Measurements from ENCODE around the gene THAP4.

Gene THAP4

DNA sequence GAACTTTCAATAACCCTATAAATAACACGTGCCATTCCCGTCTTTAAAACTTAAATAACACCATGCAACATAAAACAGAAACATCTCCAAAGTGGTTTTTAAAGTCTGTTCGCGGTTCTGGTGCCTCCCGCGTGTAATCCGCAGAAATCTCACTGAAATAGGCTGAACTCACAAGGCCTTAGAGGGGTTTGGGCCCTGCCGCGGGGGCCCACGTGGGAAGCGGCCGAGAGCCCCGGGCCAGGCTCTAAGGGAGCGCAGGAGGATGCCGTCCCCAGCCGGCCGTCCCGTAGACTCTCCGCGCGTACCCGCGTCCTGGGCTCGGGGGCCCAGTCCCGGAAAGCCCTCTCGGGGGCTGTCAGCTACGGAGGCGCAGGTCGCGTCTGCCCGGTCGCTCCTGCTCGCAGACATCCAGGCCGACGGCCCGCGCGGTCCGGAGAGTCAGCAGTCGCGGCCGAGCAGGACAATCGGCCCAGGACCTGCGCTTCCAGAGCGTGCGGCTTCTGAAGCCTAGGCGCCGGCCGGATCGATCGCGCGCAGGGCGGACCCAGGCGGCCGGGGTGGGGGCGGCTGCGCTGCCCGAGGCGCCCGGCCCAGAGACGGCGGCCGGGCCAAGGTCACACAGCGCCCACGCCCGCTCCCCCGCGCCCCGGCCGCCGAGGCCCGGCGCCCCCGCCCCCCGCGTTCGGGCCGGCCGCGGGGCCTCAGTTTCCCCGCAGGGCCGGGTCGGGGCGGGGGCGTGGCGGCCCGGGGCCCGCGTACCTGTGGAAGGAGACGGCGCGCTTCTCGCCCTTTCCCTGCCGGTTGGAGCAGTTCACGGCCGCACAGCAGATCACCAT, 558 bp downstream of the THAP4 start:
- DNase-seq = peak; percentile 5 to 48

DNA sequence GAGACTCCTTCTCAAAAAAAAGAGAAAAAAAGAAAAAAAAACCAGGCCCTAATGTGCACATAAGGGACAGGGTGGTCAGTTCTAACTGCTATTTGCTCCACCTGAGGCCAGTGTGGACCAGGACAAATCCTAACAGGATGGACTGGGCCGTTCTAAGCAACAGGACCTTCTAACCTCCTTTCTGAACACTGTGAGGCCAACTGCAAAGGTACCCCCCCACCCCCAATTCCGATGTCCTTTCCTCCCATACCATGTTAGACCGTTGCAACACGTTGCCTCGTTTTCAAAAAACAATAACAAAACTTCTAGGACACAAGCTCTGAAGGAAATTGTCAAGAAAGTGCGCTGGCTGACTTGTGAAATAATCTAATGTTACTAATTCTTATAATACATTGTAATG, 1.2 kb downstream of the THAP4 start:
- no peak for DNase-seq

DNA sequence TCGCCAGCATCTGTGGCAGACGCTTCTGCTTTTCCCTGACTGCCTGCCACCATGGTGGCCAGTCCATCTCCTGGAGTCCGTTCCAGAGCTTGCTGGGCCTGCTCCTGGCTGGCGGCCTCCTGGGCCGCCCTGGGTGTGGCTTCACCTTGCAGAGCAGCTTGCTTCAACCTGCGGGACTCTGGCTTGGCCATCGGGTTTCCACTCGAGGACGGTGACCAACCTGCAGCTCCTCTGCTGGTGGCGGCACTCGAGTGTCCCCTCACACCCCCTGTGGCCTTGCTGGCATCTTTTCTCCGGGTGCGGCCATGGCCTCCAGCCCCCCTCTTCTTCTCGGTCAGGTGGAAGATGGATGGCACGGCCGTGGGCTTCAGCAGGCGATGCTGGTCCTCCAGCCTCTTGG, 3.4 kb downstream of the THAP4 start:
- no peak for DNase-seq

DNA sequence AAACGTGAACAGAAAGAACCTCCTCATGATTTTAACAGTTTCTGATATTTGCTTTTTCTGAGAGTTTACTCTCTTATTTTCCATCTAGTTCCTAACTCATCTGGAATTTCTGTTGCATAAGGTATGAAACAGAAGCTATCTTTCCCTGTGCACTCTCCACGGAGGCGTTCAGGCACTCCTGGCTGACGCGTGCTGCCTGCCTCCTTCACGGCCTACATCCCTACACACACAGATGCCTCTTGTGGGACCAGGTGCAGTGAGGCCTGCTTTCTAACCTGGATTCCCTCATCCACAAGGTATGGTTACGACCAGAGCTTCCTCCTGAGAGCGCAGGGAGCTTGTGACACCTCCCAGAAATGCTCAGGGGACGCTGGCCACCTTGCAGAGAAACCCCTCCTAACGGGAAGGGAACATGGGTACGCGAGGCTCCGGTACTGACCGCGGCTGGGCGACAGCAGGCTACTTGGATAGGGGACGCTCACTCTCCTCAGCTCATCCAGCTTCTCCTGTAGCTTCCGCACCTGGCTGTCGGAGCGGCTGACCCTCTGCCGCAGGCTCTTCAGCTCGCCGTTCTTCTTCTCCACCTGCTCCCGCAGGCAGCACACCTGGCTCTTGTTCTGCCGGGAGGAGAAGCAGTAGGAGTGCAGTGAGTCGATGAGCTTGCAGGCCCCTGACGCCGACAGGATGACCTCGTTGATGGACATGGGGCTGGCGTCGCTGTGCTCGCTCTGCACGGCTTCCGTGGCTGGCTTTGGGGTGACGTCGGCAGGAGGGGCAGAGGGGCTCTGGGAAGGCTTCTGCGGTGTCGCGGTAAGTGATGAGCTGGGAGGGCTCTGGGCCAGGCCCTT, 4.3 kb downstream of the THAP4 start:
- no peak for DNase-seq

DNA sequence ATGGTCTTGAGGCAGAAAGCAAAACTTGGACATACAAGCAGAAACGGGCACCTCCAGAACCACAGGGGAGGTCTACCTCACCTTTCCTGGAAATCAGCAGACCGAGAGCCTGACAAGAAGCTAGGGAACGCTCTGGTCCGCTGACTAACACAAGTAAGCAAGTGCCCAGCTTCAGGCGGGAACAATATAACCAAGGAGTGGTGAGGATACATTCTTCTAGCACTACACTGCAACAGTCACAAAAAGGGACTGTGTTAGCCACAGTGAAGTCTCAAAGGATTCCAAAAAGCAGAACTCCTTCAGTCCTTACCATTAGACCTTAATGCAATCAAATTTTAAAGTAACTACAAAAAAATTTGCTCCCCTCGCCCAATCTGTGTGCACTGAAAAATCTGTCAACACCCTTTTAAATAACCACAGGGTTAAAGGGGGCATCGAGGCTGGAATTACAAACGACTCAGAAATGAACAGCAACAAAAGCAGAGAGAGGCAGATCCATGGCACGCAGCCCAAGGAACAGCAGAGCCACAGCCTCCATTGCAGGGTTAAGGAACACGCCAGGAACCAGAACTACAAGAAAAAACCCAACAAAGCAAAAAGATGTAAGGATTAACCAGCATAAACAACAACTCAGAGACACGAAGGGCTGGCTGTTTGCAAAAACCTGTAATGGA, 7.1 kb downstream of the THAP4 start:
- DNase-seq = no peak

DNA sequence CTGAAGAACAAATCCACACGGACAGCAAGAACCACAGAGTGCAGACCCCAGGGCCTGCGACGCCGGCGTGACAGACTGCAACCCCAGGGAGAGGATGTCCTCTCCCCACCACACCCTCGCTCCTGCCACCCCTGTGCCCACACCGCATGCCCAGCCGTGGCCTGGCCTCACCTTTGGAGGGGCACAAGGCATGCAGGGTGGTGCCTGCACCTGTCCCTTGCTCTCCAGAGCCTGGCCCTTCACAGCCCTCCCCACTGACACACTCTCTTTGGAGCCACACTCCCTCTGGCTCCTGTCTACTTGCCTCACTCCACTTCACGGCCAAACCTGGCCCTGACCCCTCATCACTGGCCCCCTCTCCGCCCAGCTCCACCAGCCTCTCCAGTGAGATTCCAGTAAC, 9.3 kb downstream of the THAP4 start:
- no peak for DNase-seq

DNA sequence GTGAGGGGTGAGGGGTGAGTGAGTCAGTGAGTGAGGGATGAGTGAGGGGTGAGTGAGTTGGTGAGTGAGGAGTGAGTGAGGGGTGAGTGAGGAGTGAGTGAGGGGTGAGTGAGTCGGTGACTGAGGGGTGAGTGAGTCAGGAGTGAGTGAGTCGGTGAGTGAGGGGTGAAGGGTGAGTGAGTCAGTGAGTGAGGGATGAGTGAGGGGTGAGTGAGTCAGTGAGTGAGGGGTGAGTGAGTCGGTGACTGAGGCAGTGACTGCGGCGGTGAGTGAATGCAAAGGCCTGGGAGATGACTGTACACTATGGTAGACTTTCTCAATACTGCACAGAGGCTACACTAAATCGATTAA, 16.6 kb downstream of the THAP4 start:
- DNase-seq = no peak

DNA sequence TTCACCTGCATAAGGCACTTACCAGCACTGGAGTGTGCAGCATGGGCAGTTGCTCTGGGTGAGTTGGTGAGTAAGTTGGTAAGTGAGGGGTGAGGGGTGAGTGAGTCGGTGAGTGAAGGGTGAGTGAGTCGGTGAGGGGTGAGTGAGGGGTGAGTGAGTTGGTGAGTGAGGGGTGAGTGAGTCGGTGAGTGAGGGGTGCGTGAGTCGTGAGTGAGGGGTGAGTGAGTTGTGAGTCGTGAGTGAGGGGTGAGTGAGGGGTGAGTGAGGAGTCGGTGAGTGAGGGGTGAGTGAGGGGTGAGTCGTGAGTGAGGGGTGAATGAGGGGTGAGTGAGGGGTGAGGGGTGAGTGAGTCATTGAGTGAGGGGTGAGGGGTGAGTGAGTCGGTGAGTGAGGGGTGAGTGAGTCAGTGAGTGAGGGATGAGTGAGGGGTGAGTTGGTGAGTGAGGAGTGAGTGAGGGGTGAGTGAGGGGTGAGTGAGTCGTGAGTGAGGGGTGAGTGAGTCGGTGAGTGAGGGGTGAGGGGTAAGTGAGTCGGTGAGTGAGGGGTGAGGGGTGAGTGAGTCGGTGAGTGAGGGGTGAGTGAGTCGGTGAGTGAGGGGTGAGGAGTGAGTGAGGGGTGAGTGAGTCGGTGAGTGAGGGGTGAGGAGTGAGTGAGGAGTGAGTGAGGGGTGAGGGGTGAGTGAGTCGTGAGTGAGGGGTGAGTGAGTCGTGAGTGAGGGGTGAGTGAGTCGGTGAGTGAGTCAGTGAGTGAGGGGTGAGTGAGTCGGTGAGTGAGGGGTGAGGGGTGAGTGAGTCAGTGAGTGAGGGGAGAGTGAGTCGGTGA, 17.1 kb downstream of the THAP4 start:
- DNase-seq = no peak

DNA sequence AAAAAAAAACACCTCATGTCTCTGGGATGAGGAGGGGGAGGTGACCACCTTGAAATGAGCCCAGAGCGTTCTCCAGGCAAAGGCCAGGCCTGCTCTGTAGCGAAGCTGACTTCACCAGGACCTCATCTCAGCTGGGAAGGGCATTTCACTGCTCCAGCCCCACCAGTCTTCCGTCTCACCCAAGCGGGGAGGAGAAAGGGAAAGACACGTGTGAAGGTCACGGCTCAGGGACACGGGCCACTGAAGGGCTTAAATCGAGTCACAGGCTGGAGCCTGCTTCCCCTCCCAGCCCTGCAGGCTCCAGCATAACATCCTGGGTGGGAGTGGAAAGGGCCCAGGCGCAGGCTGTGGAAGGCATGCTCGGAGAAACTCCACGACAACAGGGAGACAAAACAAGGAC, 18.1 kb downstream of the THAP4 start:
- DNase-seq = no peak

DNA sequence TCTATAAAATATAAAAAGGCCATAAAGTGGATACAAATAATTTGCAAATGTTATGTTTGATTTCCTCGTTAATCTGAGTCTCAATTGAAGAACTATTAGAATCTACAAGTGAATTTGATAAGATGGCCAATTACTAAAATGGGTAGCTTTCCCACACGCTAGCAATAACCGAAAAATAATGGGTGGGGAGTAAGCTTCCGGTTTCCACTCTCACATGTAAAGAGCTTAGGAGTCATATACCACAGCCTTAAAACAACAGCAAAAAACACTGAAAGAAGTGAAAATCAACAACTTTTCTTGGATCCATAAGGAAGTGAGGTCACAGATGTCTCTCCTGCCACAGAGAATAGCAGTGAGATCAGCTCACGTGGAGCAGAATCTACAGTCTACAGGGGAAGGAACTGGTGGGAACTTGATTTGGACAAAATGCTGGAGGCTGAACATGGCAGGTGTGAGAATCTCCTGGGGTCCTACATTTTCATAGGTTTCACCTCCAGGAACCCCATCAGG, 18.6 kb downstream of the THAP4 start:
- DNase-seq = no peak

DNA sequence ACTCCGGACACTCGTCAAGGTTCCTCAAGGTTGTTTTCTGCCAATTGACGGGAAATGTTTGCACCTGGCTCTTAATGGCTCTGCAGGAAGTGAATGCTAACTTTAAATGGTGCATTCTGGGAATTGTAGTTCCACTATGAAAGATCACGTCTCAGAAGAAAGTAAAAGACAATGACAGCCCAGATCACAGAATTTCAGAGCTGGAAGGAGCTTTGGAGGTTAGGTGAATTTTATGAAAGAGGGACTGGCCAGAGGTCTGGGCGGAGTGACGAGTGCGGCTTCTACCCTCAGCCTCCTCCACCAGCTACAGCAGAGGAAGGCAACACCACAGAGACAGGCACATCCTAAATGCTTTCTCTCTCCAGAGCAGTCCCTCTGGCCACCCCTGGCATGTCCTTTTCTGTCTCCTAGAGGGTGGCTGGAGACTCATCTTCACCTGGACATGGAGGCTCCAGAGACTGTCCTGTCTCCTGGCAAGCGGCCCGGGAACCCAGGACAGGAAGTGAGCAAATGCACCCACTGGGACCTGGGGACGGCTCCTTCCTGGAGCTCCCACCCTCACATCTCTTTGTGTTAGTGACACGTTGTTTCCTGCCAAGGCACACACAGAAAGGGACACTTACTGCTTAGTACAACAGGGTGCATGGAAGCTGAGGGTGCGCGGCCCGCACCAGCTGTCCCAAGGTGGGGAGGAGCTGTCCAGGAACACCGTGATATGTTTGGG, 19.4 kb downstream of the THAP4 start:
- no peak for DNase-seq

DNA sequence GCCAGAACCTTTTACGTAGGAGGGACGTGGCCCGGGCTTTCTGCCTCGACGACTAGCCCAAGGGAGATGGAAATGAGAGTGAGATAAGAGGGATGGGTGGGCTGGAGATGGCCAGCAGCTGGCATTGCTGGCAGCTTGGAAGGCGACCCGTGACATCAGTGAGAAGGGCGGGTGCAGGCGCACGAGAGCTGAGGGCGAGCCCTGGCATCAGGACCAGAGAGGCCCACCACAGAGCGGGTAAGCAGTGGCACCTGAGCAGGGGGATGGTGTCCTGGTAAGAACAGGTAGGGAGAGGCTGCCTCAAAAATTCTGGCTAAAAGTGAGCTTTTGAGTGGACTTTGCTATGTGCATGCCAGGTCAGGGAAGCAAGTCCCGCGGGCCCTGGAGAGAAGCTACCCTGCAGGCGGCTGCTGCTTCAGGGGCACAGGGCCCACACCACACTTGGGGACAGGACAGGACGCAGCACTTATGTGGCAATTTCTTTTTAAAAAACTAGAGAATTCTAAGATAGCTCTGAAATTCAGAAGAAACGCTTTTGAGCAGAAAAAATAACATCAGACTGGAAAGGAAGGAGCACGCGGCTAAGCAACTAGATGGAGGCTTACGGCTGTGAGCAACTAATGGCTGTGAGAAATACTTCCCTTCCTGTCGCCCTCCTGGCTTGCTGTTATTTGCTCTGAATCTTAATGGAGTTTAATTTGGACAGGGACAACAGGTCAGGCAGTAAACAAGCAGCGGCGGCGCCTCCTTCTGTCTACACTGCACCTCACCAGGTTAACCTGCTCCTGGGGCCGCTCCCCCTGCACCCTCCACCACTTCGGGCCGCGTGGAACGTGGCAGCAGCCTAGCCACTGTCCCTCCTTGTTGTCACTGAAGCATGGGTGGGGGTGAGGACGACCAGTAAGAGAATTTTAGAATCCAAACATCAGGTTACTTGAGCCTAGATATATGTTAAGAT, 20.5 kb downstream of the THAP4 start:
- no peak for DNase-seq

DNA sequence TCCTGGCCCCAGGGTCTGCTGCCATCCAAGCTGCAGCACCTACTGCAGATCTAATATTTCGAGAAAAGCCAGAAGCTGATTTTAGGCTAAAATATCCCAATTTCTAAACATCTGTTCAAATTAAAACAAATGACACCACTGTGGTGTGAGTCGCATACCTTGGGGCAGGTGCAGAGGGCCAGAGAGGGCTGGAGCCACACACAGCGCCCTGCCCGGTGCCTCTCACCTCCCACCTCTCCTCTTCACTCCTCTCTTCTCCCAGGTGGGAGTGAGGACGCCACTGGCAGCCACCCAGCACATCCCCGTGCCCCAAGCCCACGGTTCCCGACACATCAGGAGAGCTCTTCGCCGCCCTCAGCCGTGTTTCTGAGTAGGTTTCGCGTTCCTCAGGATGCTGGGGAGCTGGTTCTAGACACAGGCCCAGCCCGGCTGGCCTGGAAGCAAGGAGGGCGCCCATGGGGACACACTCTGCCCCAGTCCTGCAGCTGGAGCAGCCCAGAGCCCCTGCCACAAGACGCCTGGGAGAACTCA, 21.4 kb downstream of the THAP4 start:
- no peak for DNase-seq

DNA sequence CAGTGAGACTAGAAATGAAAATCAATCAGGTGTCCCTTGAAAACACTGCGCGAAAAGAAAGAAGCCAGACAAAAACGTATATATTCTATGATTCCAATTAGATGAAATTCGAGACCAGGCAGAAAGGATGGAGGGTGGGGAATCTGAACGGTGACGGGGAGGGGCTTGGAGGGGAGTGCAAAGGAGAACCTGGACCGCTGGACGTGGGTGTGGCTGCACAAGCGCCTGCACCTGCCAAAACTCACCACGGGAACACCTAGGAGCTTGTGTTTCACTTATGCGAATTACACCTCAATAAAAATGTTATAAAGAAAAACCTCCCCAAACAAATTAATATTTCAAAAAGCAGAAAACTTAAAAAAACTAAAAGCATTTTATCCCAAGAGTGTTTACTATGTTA, 21.9 kb downstream of the THAP4 start:
- DNase-seq = no peak

DNA sequence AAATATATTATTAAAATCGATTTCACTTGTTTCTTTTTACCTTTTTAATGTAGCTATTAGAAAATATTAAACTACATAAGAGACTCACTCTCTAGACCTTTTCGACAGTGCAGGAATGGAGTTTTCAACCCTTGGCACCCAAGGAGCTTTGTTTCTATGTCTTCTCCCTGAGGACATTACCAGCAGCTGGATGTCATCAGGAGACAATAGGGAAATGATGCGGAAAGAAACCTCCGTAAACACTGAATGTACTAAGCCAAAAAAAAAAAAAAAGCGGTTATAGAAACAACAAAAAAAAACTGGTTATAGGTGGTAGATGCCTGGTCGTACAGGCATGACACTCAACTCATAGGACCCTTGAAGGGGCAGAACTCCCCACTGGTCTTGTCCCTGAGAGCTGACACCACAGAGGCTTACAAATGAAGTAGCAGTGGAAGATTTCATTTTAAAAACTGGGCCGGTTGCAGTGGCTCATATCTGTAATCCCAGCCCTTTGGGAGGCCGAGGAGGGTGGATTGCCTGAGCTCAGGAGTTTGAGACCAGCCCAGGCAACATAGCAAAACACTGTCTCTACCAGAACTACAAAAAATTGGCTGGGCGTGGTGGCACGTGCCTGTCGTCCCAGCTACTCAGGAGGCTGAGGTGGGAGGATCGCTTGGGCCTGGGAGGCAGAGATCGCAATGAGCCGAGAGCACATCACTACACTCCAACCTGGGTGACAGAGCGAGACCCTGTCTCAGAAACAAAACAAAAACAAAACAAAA, 23.8 kb downstream of the THAP4 start:
- no peak for DNase-seq

DNA sequence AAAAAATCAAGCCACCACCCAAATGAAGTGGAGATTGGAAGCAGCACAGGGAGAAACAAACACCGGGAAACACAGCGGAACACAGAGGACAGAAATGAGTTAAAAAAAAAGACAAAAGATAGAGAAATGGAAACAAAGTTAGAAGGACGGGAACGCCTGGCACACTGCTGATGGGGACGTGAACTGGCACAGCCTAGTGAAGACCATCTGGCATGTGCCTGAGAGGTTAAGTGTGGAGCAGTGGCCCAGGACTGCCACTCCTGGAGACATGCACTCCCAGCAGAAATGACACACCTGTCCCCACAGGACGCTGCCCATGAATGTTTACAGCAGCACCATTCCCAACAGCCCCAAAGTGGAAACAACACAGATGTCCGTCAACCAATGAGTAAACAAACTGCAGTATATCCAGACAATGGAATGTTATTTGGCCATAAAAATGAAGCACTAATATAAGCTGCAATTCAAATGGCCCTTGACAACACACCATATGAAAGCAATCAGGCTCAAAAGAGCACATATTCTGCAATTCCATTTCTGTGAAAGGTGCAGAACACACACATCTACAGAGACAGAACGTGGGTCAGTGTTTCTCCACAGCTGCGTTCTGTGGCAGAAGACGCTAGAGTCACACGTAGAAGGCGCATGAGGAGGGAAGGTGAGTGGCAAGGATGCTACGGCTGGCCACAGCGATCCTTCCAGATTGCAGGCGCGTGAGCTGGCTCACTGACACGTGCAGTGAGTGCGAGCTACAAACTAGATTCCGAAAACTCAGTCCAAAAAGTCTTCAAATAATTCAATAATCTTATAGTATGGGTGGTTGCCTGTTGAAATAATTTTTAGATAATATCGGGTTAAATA, 24.6 kb downstream of the THAP4 start:
- no peak for DNase-seq

DNA sequence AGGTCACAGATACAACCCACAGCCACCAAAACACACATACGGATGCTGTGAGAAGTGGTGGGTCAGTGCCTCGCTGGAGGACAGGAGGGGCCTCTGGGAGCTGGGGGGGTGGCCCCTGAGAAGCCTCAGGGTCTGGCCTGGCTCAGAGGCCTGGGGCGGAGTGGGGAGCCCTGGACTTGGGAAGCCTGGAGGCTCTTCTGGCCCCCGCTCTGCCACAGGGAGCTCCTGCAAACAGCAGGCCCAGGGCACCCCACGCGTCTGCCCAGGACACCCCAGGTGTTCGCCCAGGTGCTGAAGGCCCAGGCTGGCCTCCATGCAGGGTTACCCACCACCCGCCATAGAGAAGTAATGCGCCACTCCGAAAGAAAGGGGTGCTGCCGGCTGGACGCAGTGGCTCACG, 25.9 kb downstream of the THAP4 start:
- DNase-seq = no peak
